GM12874 (cell line): ENCODE data around the gene DIAPH2.

Experiments
- TF ChIP-seq, protein P1 (sequence below): IDR thresholded peaks from 2 replicates; pipeline ENCODE4 v1.5.1; 2011; ENCODE audit warnings: low read depth, mild to moderate bottlenecking, control low read depth, low read length, moderate library complexity; ENCODE audit not compliant: insufficient read depth

Gene DIAPH2

DNA sequence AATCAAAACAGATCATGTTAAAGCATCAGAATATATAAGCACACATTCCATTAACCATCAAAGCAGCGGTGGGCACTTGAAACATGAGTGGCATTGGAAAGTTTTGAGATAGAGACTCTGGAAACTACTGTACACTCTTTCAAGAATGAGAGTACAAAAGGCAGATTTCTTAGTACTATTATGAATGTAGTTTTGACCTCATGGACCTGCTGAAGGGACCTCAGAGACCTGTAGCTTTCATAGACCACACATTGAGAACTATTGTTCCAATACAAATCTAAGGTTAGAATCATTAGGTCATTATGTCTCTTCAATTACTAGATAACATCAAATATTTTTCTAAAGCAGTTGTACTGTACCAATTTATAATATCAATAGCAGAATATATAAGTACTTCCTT is 482.7 kb downstream of the DIAPH2 start:
- TF ChIP-seq, protein P1, sequence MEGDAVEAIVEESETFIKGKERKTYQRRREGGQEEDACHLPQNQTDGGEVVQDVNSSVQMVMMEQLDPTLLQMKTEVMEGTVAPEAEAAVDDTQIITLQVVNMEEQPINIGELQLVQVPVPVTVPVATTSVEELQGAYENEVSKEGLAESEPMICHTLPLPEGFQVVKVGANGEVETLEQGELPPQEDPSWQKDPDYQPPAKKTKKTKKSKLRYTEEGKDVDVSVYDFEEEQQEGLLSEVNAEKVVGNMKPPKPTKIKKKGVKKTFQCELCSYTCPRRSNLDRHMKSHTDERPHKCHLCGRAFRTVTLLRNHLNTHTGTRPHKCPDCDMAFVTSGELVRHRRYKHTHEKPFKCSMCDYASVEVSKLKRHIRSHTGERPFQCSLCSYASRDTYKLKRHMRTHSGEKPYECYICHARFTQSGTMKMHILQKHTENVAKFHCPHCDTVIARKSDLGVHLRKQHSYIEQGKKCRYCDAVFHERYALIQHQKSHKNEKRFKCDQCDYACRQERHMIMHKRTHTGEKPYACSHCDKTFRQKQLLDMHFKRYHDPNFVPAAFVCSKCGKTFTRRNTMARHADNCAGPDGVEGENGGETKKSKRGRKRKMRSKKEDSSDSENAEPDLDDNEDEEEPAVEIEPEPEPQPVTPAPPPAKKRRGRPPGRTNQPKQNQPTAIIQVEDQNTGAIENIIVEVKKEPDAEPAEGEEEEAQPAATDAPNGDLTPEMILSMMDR, result no peak

DNA sequence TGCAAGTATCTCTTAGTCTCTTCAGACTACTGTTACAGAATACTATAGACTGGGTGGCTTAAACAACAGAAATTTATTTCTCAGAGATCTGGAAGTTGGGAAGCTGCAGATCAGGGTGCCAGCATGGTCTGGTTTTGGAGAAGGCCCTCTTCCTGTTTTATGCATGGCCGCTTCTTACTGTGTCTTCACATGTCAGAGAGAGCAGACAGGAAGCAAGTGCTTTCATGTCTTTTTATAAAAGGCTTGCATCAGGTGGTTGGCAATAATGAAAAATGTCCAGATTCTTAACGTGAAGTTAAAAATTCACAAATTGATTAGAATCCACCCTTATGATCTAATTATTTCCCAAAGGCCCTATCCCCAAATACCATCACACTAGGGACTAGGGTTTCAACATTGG is 484.0 kb downstream of the DIAPH2 start:
- TF ChIP-seq, protein P1, result no peak

DNA sequence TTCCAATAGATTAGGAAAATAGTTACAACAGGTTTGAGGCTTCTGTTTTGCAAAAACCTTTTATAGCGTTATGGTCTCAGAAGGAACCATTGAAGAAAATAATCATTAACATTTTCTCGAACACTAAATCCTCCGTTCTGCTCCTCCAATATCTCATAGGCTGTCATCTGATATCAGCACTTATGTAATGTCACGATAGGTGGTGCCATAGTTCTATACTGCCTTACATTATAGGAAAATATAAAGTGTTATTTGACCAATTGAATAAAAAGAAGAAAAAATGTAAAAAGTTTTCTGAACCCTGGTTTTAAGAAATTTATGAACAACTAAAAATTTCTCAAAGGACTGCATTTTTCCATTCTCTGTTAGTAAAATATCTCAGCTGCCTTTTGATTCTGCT is 490.5 kb downstream of the DIAPH2 start:
- TF ChIP-seq, protein P1, result no peak

DNA sequence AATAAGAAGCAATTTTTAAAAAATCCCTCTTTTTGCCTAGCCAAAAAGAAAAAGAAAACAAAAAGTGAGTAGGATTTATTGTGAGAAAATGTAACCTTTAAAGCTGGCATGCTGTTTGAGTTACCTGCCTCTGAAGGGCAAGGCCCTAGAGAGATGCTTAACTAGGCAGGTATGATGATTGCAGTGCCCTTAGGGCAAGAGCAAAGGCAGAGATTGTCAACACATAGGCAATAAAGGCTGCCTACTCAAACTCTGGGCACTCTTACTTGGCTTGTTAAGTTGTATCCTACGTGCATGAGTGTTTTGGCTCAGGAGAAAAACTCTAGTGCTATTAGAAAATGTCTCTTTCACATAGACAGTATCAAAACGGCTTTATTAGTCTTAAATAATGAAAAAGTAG is 505.0 kb downstream of the DIAPH2 start:
- TF ChIP-seq, protein P1, result no peak

DNA sequence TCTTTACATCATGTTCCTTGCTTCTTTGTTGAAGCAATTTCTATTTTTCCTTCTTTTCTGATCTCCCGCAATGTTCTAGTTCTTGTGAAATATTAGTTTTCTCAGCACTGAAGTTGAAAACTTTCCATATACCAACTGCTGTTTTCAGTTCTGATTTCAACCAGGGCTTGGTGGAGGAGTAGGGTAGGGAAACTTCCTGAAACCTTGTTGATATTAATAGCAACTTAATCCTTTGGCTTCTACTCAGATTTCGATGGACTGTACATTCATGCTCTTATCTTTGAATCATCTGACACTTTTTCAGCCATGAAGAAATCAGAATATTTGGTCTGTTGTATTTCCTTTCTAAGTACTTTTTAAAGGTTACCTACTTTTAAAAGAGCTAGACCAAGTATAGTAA is 514.9 kb downstream of the DIAPH2 start:
- TF ChIP-seq, protein P1, result no peak

DNA sequence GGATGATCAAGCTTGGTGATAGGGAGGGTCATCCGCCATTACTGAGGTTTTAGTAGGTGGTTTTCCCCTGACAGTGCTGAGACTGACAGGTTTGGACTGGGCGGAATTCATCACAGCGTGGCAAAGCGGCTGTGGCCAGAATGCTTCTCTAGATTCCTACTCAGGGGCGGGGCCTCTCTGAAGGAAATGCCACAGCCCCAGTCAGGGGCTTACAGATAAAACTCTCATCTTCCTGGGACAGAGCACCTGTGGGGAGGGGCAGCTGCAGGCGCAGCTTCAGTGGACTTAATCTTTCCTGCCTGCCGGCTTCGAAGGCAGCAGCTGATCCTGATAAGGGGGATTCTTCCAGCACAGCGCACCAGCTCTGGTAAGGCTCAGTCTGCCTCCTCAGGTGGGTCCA is 515.8 kb downstream of the DIAPH2 start:
- TF ChIP-seq, protein P1, result no peak

DNA sequence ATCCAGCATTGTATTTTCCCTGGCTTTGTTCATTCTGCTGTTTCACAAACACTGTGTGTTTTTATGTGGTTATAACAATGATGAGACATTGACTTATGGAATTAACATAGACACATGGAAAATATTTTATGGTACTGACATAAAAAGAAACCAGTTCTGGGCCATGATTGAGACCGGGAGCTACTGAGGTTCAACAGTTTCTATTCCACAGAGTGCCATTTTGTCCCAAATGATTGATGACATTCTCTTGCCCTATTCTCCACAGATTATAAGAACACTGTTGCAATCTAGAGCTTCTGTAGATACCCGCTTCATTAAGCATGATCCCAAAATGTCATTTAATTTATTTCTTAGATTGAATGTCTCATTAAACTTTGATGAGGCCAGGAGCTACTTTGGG is 525.9 kb downstream of the DIAPH2 start:
- TF ChIP-seq, protein P1, result no peak

DNA sequence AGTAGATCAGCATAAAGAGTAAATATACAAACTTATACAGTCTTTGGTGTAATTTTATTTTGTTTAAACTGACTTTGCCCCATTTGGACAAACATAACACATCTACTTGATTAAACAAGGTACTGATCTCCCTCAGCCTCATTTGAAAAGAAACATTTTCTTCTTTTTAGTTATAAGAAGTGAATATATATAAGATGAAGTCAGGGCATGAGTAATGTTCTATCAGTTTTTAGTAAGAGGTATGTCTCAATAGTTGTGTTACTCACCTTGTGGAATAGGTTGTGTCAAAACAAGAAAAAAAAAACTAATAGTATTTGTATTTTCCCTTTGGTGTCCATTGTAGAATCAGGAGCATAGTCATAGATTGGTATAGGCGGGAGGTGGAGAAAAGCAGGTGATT is 526.4 kb downstream of the DIAPH2 start:
- TF ChIP-seq, protein P1, result no peak
